Measurements from ENCODE around the gene NFKB2.

NFKB2 gene

DNA sequence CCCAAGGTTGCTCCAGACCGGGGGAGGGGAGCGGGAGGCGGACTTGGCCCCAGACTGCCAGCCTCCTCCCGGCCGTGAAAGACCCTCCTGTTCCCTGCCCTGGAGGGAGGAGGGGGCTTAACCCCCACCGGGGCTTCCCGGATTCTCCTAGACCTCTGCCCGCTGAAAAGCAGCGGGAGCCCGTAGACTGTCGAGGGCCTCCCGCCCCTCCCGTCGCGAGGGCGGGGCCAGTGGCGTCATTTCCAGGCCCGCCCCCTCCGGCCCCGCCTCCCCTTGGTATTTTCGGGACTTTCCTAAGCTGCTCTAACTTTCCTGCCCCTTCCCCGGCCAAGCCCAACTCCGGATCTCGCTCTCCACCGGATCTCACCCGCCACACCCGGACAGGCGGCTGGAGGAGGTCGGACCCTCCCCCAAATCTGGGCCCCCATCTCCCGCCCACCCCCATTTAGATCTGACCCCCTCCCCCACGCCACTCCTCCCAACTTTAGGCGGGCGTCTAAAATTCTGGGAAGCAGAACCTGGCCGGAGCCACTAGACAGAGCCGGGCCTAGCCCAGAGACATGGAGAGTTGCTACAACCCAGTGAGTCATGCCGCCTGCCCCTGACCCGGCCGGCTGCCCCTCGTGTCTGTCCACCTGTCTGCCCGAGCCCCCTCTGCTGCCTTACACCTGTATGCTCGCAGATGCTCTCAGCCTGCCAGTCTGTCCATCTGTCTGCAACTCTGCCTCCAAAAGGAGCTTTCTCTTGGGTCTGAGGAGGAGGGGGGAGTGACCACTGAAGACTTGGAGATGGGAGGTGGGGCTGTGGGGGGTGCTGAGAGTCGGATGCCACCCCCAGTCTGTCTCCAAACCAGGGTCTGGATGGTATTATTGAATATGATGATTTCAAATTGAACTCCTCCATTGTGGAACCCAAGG lies at the start of gene NFKB2:
Gene NFKB2 (plus strand): TSS at position 306 of the 917 bp plus-strand sequence. CDS start 255 bp downstream, at position 561.
- peak; percentile 92 for DNase-seq (ENCODE audit: extremely low spot score)
- ChIA-PET POLR2A (interaction anchor here (0.9 to 3.7 kb wide), 6 partner anchors 12 to 81 kb away, joined by 3 to 17 read pairs (median 4); partner anchors contain the start of gene FBXL15), CTCF (interaction anchor here (1.0 to 2.7 kb wide), 7 partner anchors 8 to 166 kb away, joined by 3 to 15 read pairs (median 4); no protein-coding TSS in a partner anchor)
- TF ChIP-seq SP1 (IDR thresholded peaks at IDR 0.05) (peak; percentile 96), FOXK2 (IDR thresholded peaks at IDR 0.05) (no peak)

DNA sequence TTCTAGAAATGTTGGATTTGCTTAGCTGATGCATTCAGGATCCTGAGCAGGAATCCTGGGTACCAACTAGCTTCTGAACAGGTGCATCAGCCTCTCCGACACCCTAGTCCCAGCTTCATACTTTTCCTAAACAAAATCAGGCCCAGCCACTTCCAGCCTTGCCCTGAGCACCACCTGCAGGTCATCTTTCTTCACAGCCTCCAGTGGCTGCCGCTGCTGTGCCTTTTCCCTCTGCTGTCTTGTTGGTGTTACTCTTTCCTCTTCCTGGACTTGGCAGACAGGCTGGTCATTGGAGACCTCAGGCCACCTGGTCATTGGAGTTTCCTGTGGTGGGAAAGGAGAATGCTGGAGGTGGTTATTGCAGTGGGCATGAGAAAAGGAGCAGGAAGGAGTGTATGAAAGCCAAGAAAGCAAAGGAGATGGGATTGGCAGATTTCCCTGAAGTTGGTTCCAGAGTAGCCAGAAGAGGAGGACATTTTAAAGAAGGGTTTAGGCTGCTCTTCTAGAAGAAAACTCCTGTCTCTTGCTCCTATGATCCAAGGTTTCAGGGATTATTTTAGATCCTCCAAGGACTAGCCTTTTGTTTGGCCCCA lies 48.2 kb upstream of the NFKB2 start:
- TF ChIP-seq BHLHE40 (IDR thresholded peaks at IDR 0.05; ENCODE audit: borderline replicate concordance): no peak
- no peak for TF ChIP-seq SP1 (IDR thresholded peaks at IDR 0.05)
- no peak for TF ChIP-seq ELF4 (IDR thresholded peaks at IDR 0.05)
- TF ChIP-seq FOXK2 (IDR thresholded peaks at IDR 0.05): no peak
- TF ChIP-seq FOXA1 (IDR thresholded peaks at IDR 0.05): no peak
- TF ChIP-seq ARNT (IDR thresholded peaks at IDR 0.05): no peak
- TF ChIP-seq LEF1 (IDR thresholded peaks at IDR 0.05; ENCODE audit: borderline replicate concordance): no peak
- no peak for TF ChIP-seq NFRKB (IDR thresholded peaks at IDR 0.05)
- TF ChIP-seq SUZ12 (IDR thresholded peaks at IDR 0.05): no peak
- no peak for TF ChIP-seq ZNF384 (IDR thresholded peaks at IDR 0.05)
- no peak for TF ChIP-seq TARDBP (IDR thresholded peaks at IDR 0.05)
- TF ChIP-seq HDGF (IDR thresholded peaks at IDR 0.05; ENCODE audit: borderline replicate concordance): no peak
- TF ChIP-seq, protein P1, sequence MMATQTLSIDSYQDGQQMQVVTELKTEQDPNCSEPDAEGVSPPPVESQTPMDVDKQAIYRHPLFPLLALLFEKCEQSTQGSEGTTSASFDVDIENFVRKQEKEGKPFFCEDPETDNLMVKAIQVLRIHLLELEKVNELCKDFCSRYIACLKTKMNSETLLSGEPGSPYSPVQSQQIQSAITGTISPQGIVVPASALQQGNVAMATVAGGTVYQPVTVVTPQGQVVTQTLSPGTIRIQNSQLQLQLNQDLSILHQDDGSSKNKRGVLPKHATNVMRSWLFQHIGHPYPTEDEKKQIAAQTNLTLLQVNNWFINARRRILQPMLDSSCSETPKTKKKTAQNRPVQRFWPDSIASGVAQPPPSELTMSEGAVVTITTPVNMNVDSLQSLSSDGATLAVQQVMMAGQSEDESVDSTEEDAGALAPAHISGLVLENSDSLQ (IDR thresholded peaks at IDR 0.05): no peak
- no peak for TF ChIP-seq L3MBTL2 (conservative IDR thresholded peaks at IDR 0.05)
- no peak for TF ChIP-seq CTBP1 (IDR thresholded peaks at IDR 0.05; ENCODE audit: borderline replicate concordance)
- no peak for TF ChIP-seq FOXM1 (IDR thresholded peaks at IDR 0.05; ENCODE audit: borderline replicate concordance)
- peak; percentile 62 for DNase-seq (ENCODE audit: extremely low spot score)
- POLR2A ChIA-PET: interaction anchor here (2.9 kb wide), 1 partner anchor 116 kb away, joined by 18 read pairs; no protein-coding TSS in a partner anchor
- CTCF ChIA-PET: interaction anchor here (0.6 to 11.1 kb wide), 10 partner anchors 8 to 215 kb away, joined by 3 to 169 read pairs (median 4); no protein-coding TSS in a partner anchor

DNA sequence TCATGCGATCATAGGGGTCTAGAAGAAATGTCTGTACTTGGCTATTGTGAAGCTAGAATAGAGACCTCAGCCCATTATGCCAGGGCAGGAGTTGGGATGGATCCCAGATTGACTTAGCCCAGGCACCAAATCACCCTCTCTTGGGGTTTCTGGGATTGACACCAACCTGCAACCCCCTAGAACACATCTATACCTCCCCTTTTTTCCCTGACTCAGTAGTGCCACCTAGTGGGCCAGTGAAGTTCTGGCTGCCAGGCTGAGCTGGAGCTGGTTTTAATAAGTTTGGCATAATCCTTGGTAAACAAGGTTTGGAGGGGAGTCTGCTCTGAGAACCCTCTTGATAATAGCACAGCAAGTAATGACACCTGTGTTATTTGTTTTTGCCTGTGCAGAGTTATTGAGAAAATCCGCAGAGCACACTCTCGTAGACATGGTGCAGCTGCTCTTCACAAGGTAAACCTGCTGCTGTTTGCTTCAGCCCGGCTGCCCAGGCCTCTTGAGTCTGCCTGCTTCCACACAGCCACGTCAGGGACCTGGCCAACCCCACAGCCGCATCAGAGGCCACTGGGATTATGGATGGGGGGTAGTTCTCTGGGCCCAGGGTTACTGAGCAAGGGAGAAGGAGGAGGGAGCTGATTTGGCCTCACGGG lies 43.3 kb upstream of the NFKB2 start:
- ChIA-PET POLR2A (interaction anchor here (2.8 kb wide), 1 partner anchor 121 kb away, joined by 19 read pairs; no protein-coding TSS in a partner anchor), CTCF (interaction anchor here (0.6 to 11.1 kb wide), 25 partner anchors 9 to 260 kb away, joined by 3 to 169 read pairs (median 3); partner anchors contain the start of genes ACTR1A, ELOVL3, FBXL15 and NFKB2)
- TF ChIP-seq FOXM1 (IDR thresholded peaks at IDR 0.05; ENCODE audit: borderline replicate concordance): no peak
- TF ChIP-seq L3MBTL2 (conservative IDR thresholded peaks at IDR 0.05): no peak
- TF ChIP-seq, protein P1 (IDR thresholded peaks at IDR 0.05): no peak
- TF ChIP-seq HDGF (IDR thresholded peaks at IDR 0.05; ENCODE audit: borderline replicate concordance): no peak
- TF ChIP-seq CTBP1 (IDR thresholded peaks at IDR 0.05; ENCODE audit: borderline replicate concordance): no peak
- TF ChIP-seq FOXA1 (IDR thresholded peaks at IDR 0.05): no peak
- TF ChIP-seq TARDBP (IDR thresholded peaks at IDR 0.05): no peak
- TF ChIP-seq ELF4 (IDR thresholded peaks at IDR 0.05): no peak
- TF ChIP-seq BHLHE40 (IDR thresholded peaks at IDR 0.05; ENCODE audit: borderline replicate concordance): no peak
- peak; percentile 82 for DNase-seq (ENCODE audit: extremely low spot score)

DNA sequence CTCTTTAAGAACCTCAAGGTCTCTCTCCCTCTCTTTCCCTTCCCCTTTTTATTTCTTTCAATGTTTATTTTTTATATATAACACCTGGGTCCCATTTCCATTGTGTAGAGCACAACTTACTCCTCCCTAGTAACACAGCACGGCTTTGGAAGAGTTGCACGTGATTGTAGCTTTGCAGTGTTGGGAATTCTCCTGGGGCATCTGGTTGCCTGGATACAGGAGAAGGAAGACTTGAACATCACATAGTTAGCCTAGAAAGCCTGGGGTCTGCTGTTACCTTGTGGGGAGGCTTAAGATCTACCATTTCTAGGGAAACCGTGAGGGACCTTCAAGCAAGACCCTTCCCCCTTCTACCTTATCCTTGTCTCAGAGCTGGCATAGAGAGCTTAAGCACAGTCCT lies 41.1 kb upstream of the NFKB2 start:
- CTCF ChIA-PET: interaction anchor here (0.8 to 11.1 kb wide), 3 partner anchors 39 to 185 kb away, joined by 3 to 169 read pairs (median 3); no protein-coding TSS in a partner anchor
- no peak for DNase-seq (ENCODE audit: extremely low spot score)
- no peak for TF ChIP-seq CTBP1 (IDR thresholded peaks at IDR 0.05; ENCODE audit: borderline replicate concordance)
- no peak for TF ChIP-seq ELF4 (IDR thresholded peaks at IDR 0.05)
- no peak for TF ChIP-seq SP1 (IDR thresholded peaks at IDR 0.05)
- TF ChIP-seq NFRKB (IDR thresholded peaks at IDR 0.05): no peak
- no peak for TF ChIP-seq TARDBP (IDR thresholded peaks at IDR 0.05)
- TF ChIP-seq ZNF384 (IDR thresholded peaks at IDR 0.05): no peak
- TF ChIP-seq BHLHE40 (IDR thresholded peaks at IDR 0.05; ENCODE audit: borderline replicate concordance): no peak
- TF ChIP-seq FOXM1 (IDR thresholded peaks at IDR 0.05; ENCODE audit: borderline replicate concordance): no peak
- POLR2A ChIA-PET: no interaction called here

DNA sequence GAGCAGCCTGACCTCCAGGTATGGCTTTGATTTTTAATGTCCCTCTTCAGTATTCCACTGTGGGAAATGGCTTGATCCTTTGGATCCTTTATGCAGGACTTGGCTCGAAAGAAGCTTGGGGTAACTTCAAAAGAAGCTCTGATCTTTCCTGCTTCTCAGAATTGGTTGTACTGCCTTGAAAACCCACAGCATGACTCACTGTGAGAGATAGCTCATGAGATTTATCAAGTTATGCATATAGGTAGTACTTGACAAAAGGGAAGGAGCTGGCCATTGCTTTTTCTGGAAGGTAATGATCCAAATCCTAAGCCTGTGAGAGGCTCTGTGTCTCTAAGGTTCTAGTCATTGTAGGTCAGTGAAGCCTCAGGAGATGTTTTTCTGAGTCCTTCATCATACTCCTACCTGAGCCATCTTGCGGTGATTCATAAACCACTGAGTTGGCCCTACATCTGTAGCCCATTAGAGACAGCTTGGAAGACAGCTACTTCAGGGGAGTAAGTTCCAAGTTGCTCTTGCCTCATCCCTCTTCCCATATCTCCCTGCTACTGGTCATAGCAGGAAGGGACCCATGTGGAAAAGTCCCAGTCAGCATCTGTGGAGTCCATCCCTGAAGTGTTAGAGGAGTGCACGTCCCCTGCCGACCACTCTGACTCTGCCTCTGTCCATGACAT lies 36.7 kb upstream of the NFKB2 start:
- ChIA-PET CTCF (interaction anchor here (0.5 kb wide), 1 partner anchor 39 kb away, joined by 4 read pairs; no protein-coding TSS in a partner anchor), POLR2A (interaction anchor here (2.4 kb wide), 1 partner anchor 128 kb away, joined by 9 read pairs; no protein-coding TSS in a partner anchor)
- TF ChIP-seq FOXK2 (IDR thresholded peaks at IDR 0.05): no peak
- no peak for TF ChIP-seq NFRKB (IDR thresholded peaks at IDR 0.05)
- no peak for TF ChIP-seq SP1 (IDR thresholded peaks at IDR 0.05)
- no peak for TF ChIP-seq HDGF (IDR thresholded peaks at IDR 0.05; ENCODE audit: borderline replicate concordance)
- TF ChIP-seq L3MBTL2 (conservative IDR thresholded peaks at IDR 0.05): no peak
- DNase-seq (ENCODE audit: extremely low spot score): no peak

Measured in HEK293T (cell line).